Measurements from ENCODE around the gene TFR2.

TFR2 gene

GRCh38 chr7:100613412-100614175 lies 27.8 kb downstream of the TFR2 start:
- peak overlapping the region; percentile 71 to 92 (median 82) for H3K4me3 ChIP-seq

GRCh38 chr7:100612730-100613390 lies 28.5 kb downstream of the TFR2 start:
- Histone ChIP-seq H3K9me3 (replicated peaks in 1 of 11) (no peaks in the 10 kb centered on the region), H3K4me3 (peak overlapping the region; percentile 71 to 92 (median 82)), H3K9ac (peak overlapping the region; percentile 74 to 90 (median 83)), H3K27ac (peak overlapping the region; percentile 52 to 92 (median 79)), H4K20me1 (no peaks in the 10 kb centered on the region), H3K36me3 (peaks cover 0 to 15% (median 0%) of the 10 kb centered on the region in 11 experiments; a peak in 4 of 22 replicates), H3K4me2 (peak overlapping the region; percentile 89 to 100 (median 98)), H3K4me1 (peaks cover 18 to 37% (median 31%) of the 10 kb centered on the region in 10 experiments), H3K27me3 (no peaks in the 10 kb centered on the region)
- TF ChIP-seq Cebpa-rat (IDR thresholded peaks at IDR 0.05), result no peak

More at GRCh38 chr7:100613412-100614175, 27.8 kb downstream of the TFR2 start:
- Histone ChIP-seq H3K4me1 (peaks cover 18 to 37% (median 31%) of the 10 kb centered on the region in 10 experiments), H4K20me1 (no peaks in the 10 kb centered on the region), H3K27ac (peak overlapping the region in 8 of 11 experiments; percentile 9 to 80 (median 28); a peak in 10 of 22 replicates), H3K36me3 (peaks cover 0 to 15% (median 0%) of the 10 kb centered on the region in 11 experiments; a peak in 4 of 22 replicates), H3K9ac (peak overlapping the region; percentile 74 to 90 (median 83); a peak in 20 of 22 replicates), H3K9me3 (replicated peaks in 1 of 11) (no peaks in the 10 kb centered on the region), H3K27me3 (no peaks in the 10 kb centered on the region), H3K4me2 (peak overlapping the region; percentile 89 to 100 (median 98))
- TF ChIP-seq Cebpa-rat (IDR thresholded peaks at IDR 0.05), result no peak; a peak in 1 of 22 replicates

GRCh38 chr7:100611983-100612729 lies 29.2 kb downstream of the TFR2 start, which contains the start of gene MOSPD3:
MOSPD3 (plus strand) TSS chr7:100612540; CDS start chr7:100612792, 252 bp downstream.
- Histone ChIP-seq H3K27me3 (no peaks in the 10 kb centered on the region), H4K20me1 (no peaks in the 10 kb centered on the region), H3K27ac (peak within 1 kb of the TSS; percentile 52 to 92 (median 79)), H3K9ac (peak within 1 kb of the TSS; percentile 74 to 90 (median 83)), H3K4me2 (peak within 1 kb of the TSS; percentile 89 to 100 (median 98)), H3K4me3 (peak within 1 kb of the TSS; percentile 71 to 92 (median 82)), H3K36me3 (peaks cover 0 to 15% (median 0%) of the 10 kb centered on the region in 11 experiments; a peak in 4 of 22 replicates), H3K9me3 (replicated peaks in 1 of 11) (no peaks in the 10 kb centered on the region), H3K4me1 (peaks cover 18 to 37% (median 31%) of the 10 kb centered on the region in 10 experiments)
- TF ChIP-seq Cebpa-rat (IDR thresholded peaks at IDR 0.05), result peak in 1 of 11 experiments; percentile 34; a peak in 1 of 22 replicates

GRCh38 chr7:100609958-100610357 lies 31.4 kb downstream of the TFR2 start:
- Histone ChIP-seq H3K36me3 (peaks cover 0 to 8% (median 0%) of the 10 kb centered on the region in 11 experiments; a peak in 2 of 22 replicates), H3K9me3 (replicated peaks in 1 of 11) (no peaks in the 10 kb centered on the region), H3K9ac (no peak overlapping the region), H3K27ac (no peak overlapping the region), H3K4me1 (peaks cover 33 to 48% (median 44%) of the 10 kb centered on the region in 10 experiments), H3K27me3 (peaks cover 0 to 18% (median 16%) of the 10 kb centered on the region in 11 experiments; a peak in 17 of 22 replicates), H3K4me3 (no peak overlapping the region), H3K4me2 (no peak overlapping the region), H4K20me1 (no peaks in the 10 kb centered on the region)
- TF ChIP-seq Cebpa-rat (IDR thresholded peaks at IDR 0.05), result no peak

GRCh38 chr7:100607111-100607510 lies 34.2 kb downstream of the TFR2 start:
- Histone ChIP-seq H4K20me1 (no peaks in the 10 kb centered on the region), H3K4me2 (no peak overlapping the region), H3K4me3 (no peak overlapping the region), H3K9ac (no peak overlapping the region), H3K27ac (no peak overlapping the region), H3K27me3 (peaks cover 0 to 24% (median 19%) of the 10 kb centered on the region in 11 experiments; a peak in 17 of 22 replicates), H3K36me3 (no peaks in the 10 kb centered on the region), H3K4me1 (peaks cover 23 to 47% (median 40%) of the 10 kb centered on the region in 10 experiments; a peak in 19 of 20 replicates), H3K9me3 (replicated peaks in 1 of 11) (no peaks in the 10 kb centered on the region)
- TF ChIP-seq Cebpa-rat (IDR thresholded peaks at IDR 0.05), result no peak

GRCh38 chr7:100606313-100606712 lies 35.0 kb downstream of the TFR2 start:
- Histone ChIP-seq H3K9me3 (replicated peaks in 1 of 11) (no peaks in the 10 kb centered on the region), H3K27ac (no peak overlapping the region), H3K9ac (peak overlapping the region in 1 of 11 experiments; percentile 72; a peak in 1 of 22 replicates), H3K4me1 (peaks cover 24 to 51% (median 46%) of the 10 kb centered on the region in 10 experiments; a peak in 19 of 20 replicates), H3K27me3 (peaks cover 0 to 24% (median 19%) of the 10 kb centered on the region in 11 experiments; a peak in 17 of 22 replicates), H3K36me3 (no peaks in the 10 kb centered on the region), H3K4me2 (peak overlapping the region; percentile 89 to 100 (median 98); a peak in 21 of 22 replicates), H3K4me3 (peak overlapping the region in 1 of 10 experiments; percentile 70; a peak in 1 of 20 replicates), H4K20me1 (no peaks in the 10 kb centered on the region)
- no peak for TF ChIP-seq Cebpa-rat (IDR thresholded peaks at IDR 0.05)

- peak overlapping the region in 6 of 11 experiments; percentile 55 to 75 (median 70); a peak in 10 of 22 replicates for H3K27ac ChIP-seq
- peak overlapping the region; percentile 61 to 80 (median 75); a peak in 21 of 22 replicates for H3K9ac ChIP-seq
- peaks cover 0 to 24% (median 19%) of the 10 kb centered on the region in 11 experiments; a peak in 17 of 22 replicates for H3K27me3 ChIP-seq
- no peak for TF ChIP-seq Cebpa-rat (IDR thresholded peaks at IDR 0.05)
- H4K20me1 ChIP-seq, result no peaks in the 10 kb centered on the region
- H3K4me3 ChIP-seq, result peak overlapping the region; percentile 65 to 75 (median 69)
- H3K36me3 ChIP-seq, result no peaks in the 10 kb centered on the region
- H3K4me1 ChIP-seq, result peaks cover 25 to 55% (median 51%) of the 10 kb centered on the region in 10 experiments; a peak in 19 of 20 replicates
- H3K4me2 ChIP-seq, result peak overlapping the region; percentile 89 to 100 (median 98)
- no peaks in the 10 kb centered on the region for H3K9me3 ChIP-seq (replicated peaks in 1 of 11)
These were observed 36.1 kb downstream of the TFR2 start for GRCh38 chr7:100604976-100605911.

Data from BLaER1 treated with 17β-estradiol and CSF1 and Interleukin-3, amounts not matched to agents 10 nM and 100 nM (cell line).